ENCODE measurements around the gene NRIP2. TPM values are rescaled to one million over a fixed set of nuclear protein-coding genes. Genes with fewer than 3 reads are reported as not detected.
A peak's percentile ranks its signal among the peaks of the same experiment; 100 is the strongest.

Gene NRIP2
- total RNA-seq, 1 donor from 2014 or later, result not detected

- FAIRE-seq, result no peak
- DNase-seq (ENCODE audit: low spot score in 2 of 2), result no peak
Measured at GRCh38 chr12:2785017-2785416, 49.8 kb downstream of the NRIP2 start.

- no peak for FAIRE-seq
- peak; percentile 45 to 65 for DNase-seq (ENCODE audit: low spot score in 2 of 2)
Measured at GRCh38 chr12:2783936-2784600, 50.8 kb downstream of the NRIP2 start.

DNA sequence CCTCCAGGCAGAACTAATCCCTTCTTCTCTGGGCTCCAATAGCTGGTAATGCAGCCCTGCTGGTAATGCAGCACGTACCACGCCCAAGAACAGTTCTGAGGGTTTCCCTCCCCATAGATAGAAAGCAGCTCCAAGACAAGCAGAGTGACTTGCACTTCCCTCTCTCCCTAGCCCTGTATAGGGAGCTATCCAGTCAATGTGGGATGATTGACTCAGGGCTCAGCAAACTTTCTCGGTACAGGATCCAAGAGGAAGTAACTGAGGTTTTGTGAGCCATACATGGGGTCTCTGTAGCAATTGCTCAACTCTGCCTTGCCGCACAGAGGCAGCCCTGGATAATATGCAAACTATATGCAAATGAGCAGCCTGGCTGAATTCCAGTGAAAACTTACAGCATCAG lies 55.6 kb downstream of the NRIP2 start:
- FAIRE-seq, result no peak
- no peak for DNase-seq (ENCODE audit: low spot score in 2 of 2)

DNA sequence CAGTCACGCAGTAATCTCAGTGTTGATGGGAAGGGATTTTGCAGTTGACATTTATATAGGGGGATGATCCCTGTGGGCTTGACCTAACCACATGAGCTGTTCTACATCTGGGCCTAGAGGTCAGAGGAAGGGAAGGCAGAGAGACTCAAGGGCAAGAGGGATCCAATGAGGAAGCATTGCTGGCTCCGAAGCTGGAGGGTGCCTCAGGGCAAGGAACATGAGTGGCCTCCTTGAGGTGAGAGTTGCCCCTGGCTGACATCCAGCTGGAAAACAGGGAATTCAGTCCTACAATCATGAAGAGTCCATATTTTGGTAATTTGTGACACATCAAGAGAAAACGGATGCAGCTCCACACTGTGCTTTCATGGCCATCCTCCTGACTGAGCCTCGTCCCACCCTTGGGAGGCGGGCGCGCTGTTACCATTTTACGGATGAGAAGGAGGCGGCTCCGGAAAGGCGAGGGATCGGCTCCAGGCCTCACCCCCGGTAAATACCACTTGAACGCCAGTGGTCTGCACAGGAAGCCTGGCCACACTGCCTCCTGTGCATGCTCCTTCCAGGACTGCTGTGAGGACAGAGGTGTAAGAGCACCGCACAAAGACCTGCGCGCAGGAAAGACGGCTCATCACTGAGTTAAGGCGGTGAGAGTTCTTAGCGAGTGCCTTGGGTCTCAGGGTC lies 58.6 kb downstream of the NRIP2 start:
- no peak for DNase-seq (ENCODE audit: low spot score in 2 of 2)
- no peak for FAIRE-seq

DNA sequence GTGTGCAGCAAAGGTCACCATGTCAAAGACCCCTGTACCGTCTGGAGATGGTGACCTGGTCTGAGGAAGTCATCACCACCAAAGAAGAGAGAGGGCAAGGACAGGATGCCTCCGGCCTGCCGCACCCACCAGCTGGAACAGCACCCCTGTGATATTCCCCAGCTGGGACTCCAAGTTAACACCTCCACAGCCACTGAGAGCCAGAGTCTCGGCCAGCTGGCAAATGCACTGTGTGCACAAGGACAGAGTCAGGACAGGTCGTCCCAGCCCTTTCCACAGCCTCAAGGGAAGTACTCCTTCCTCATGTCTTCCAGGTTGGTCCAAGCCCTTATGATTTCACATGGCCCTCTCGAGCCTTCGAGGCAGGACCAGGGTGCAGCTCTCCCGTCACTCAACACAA lies 59.4 kb downstream of the NRIP2 start:
- DNase-seq (ENCODE audit: low spot score in 2 of 2), result no peak
- no peak for FAIRE-seq

Other genes starting within 250 kb of the NRIP2 start
- 44.8 TPM for gene FKBP4, start 40.1 kb downstream of the NRIP2 start, total RNA-seq
- gene ITFG2, start 22.4 kb downstream of the NRIP2 start, total RNA-seq, result 14.3 TPM
- gene TEX52, start 22.0 kb upstream of the NRIP2 start, total RNA-seq, result not detected
- gene FOXM1, start 42.1 kb upstream of the NRIP2 start, total RNA-seq, result 0.82 TPM
- gene RHNO1, start 42.2 kb upstream of the NRIP2 start, total RNA-seq, result 49.7 TPM
- gene TULP3, start 55.9 kb upstream of the NRIP2 start, total RNA-seq, result 6.9 TPM
- gene TEAD4, start 124.4 kb upstream of the NRIP2 start, total RNA-seq, result 0.41 TPM
- gene TSPAN9, start 242.3 kb upstream of the NRIP2 start, total RNA-seq, result 22.4 TPM

Data from frontal cortex (tissue), 4 donors.